GM19468 (cell line): ENCODE results near the gene SHISA3.
"Not testable (repeated sequence)": the region's sequence is repeated elsewhere in the genome, so short reads cannot be mapped to it uniquely, and the experiment has no call there.

Experiments used
- ATAC-seq: cut with Tn5 transposase; IDR thresholded peaks from one replicate; pipeline ENCODE4 v1.9.1; 2021; ENCODE audit warnings: mild to moderate bottlenecking, moderate library complexity, moderate number of reproducible peaks; ENCODE audit not compliant: unreplicated experiment; ENCODE audit errors: extremely low read depth

SHISA3 gene

GRCh38 chr4:42396752-42397634 is at the start of gene SHISA3:
Gene SHISA3 (plus strand): TSS chr4:42397488. CDS start chr4:42398057, 569 bp downstream.
- ATAC-seq: no peak

- no peak for ATAC-seq
These were observed 49.0 kb upstream of the SHISA3 start for GRCh38 chr4:42348247-42348646.

- ATAC-seq: no peak
These were observed 48.6 kb upstream of the SHISA3 start for GRCh38 chr4:42348692-42349091.

GRCh38 chr4:42350611-42351182 is 46.6 kb upstream of the SHISA3 start:
- ATAC-seq: no peak

DNA sequence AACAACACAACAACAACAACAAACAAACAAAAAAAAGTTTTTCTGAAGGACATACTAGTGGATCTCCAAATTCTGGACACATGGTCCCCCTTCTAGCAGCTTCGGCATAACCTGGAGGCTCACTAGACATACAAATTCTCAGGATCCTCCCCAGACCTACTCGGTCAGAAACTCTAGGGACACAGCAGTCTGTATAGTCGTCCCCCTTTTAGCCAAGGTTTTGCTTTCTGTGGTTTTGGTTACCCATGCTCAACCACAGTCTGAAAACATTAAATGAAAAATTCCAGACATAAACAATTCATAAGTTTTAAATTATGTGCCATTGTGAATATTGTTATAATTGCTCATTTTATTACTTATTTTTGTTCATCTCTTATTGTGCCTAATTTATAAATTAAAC is 45.2 kb upstream of the SHISA3 start:
- ATAC-seq: no peak

DNA sequence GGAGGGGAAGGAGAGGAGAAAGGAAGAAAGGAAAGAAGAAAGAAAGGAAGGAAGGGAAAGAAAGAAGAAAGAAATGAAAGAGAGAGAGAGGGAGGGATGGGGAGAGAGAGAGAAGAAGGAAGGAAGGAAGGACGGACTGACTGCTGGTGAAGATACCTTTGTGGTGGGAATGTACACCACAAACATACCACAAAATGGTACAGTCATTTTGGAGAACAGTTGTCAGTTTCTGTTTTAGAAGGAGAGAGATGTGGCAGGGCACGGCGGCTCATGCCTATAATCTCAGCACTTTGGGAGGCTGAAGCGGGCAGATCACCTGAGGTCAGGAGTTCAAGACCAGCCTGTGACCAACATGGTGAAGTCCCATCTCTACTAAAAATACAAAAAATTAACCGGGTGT is 40.0 kb upstream of the SHISA3 start:
- ATAC-seq: no peak

- ATAC-seq: no peak
These were observed 37.6 kb upstream of the SHISA3 start for GRCh38 chr4:42359711-42360110.

- ATAC-seq: no peak
These were observed 37.0 kb upstream of the SHISA3 start for GRCh38 chr4:42360256-42360669.

DNA sequence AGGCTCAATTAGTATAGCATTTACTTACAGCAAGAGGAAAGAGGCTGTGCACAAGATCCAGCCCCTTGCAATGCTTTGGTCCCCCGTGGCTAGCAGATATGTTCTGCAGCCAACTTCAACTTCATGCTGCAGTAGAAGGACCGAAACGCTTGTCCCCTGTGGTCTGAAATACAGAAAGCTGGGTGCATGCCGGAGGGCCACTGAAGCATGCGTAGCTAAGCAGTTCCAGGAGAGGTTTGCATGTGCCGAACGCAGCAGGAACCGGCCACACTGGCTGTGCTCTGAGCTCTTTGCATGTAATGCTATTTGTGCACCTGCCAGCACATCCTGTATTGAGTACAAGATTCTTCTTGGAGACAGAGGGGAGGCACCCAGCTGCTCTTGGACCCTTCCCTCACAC is 35.8 kb upstream of the SHISA3 start:
- ATAC-seq: no peak

DNA sequence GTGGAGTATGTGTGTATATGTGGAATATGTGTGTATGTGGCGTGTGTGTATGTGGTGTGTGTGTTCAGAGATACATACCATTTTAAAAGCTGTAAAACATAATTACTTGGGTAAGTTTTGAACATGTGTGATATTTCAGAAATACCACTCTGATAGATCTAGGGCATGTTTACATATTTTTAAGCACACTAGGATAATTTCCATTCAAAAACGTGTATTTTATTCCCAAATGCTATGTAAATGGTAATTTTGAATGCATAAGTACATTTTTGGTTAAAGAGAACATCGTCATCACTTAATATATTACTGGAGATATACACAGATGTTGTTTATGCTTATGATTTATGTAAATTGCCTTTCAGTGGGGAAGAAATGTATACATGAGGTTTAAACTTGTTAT is 34.7 kb upstream of the SHISA3 start:
- ATAC-seq: no peak

DNA sequence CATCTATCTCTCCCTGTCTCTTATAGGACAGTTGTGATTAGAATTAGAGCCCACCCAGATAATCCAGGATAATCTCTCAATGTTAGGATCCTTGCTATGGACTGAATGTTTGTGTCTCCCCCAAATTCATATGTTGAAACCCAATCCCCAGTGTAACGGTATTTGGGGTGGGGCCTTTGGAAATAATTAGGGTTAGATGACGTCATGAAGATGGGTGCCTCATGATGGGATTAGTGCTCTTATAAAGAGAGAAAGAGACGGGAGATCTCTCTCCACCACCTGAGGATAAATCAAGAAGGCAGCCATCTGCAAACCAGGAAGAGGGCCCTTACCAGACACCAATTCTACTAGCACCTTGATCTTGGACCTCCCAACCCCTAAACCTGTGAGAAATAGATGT is 33.7 kb upstream of the SHISA3 start:
- no peak for ATAC-seq

- no peak for ATAC-seq
These were observed 32.8 kb upstream of the SHISA3 start for GRCh38 chr4:42364266-42365053.

DNA sequence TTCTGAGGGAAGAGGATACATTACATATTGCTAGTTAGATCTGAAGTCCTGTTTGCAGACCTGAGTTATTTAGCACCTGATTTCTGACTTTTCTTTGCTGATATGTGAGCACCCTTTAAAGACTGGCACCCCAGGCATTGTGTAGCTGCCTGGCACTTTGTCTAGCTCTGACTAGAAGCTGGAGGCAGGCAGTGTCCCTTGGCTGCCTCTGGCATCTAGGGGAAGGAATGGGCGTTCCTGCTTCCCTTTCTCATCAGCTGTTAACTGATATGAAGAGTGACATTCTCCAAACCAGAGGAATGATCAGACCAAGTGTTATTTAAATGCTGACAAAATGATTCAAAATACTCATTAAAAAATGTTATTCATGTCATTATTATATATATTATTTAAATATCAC is 30.3 kb upstream of the SHISA3 start:
- ATAC-seq: no peak

- no peak for ATAC-seq
These were observed 27.8 kb upstream of the SHISA3 start for GRCh38 chr4:42369489-42369888.

DNA sequence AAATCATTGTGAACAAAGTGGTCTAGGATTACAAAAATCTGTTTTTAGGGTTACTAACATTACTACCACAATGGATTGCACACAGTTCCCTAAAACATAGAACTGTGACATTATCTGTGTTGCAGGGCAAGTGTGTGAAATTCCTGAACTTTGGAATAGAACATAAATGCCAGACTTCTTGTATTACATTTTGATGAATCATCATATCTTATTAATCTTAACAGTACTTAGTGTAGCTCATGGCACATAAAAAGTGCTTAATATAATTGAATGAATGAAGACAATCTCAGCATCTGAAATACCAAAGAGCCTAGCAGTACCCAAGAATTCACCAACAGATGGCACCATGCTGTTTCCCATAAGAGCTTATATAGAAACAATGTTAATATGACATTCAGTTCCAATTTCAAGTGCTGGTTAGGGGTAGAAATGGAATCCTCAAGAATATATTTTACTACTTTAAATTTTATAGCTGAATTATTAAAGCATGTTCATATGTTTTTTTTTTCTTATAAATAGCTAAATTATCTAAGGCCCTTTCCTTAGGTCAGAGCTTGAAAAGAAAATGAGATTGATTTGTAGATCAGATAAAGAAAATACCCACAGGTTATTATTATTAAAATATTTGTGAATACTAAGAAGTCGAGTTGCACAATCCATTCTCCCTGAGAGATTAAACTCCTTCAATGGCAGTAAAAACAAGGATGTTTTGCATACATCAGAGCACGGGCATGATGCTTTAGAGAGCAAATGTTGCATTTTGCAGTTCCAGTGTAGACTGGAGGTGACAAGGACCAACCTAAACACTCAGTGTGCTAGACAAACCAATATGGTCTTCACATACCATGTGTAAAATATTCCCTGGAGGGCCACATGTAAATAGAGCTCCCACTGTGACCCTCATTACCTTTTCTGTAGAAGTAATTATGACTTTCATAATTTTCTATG is 25.7 kb upstream of the SHISA3 start:
- ATAC-seq: no peak

DNA sequence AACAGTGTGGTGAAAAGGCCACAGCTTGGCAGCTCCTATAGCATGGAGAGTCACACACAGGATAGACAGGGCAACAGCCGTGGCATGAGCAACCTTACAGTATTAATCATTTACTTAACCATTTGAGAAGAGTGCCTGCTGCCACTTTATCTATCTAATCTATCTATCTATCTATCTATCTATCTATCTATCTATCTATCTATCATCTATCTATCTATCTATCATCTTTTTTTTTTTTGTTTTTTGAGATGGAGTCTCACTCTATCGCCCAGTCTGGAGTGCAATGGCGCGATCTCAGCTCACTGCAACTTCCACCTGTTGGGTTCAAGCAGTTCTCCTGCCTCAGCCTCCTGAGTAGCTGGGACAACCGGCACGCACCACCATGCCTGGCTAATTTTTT is 25.0 kb upstream of the SHISA3 start:
- ATAC-seq: not testable (repeated sequence)

- no peak for ATAC-seq
These were observed 19.8 kb upstream of the SHISA3 start for GRCh38 chr4:42377497-42377896.

DNA sequence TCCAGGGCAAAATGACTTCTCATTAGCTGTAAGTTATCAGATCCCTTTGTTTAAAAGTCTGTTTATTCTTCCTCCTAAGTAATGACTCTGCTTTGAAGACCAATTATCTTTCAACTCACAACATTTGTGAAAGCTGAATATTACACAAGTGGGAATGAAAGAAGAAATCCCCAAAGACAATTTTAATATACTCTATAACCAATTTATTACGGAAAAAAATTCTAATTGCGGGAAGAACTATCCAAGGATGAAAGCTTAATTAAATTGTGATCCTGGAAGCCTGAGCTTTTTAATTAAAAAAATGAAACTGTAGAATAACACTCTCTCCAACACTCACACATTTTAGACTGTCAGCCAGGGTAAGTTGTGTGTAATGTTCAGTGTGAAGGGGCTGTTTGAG is 15.6 kb upstream of the SHISA3 start:
- ATAC-seq: no peak

DNA sequence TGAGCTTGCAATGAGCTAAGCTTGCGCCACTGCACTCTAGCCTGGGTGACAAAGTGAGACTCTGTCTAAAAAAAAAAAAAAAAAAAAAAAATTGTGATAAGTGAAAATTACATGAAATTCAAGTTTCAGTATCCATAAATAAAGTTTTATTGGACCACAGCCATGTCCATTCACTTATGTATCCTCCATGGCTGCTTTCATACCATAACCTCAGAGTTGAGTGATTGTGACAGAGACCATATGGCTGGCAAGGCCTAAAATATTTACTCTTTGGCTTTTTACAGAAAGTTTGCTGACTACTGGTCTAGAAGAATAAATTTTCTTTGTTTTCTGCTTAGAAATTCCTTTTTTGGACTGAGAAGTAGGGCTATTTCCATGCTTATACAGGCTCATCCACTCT is 11.8 kb upstream of the SHISA3 start:
- ATAC-seq: no peak
